CD14-positive monocyte (primary cell): ENCODE results near the gene DOCK4. TPM values are rescaled to one million over a fixed set of nuclear protein-coding genes. Genes with fewer than 3 reads are reported as not detected.

ENCODE experiments used
- DNase-seq, 3 donors: peaks; one replicate each; pipeline ENCODE4 v3.0.0-alpha.2; 2011 to 2022
- H2AFZ ChIP-seq: 2 replicates; pipeline ENCODE4 v1.6.0; 2012; ENCODE audit warnings: mild to moderate bottlenecking, low read depth, low read length, inconsistent platforms; ENCODE audit not compliant: insufficient read depth, poor library complexity, severe bottlenecking
- H3K27ac ChIP-seq, 2 donors: 1 replicate in 1 of 2; 2 replicates in 1 of 2; pipeline ENCODE4 v1.5.1; 2012 to 2013; ENCODE audit warnings: low read length in 2 of 2, control low read depth in 1 of 2, inconsistent platforms in 1 of 2, low read depth in 1 of 2, mild to moderate bottlenecking in 1 of 2
- H3K27me3 ChIP-seq, 2 donors: one replicate each; pipeline versions ENCODE4 v1.6.0 to v1.6.1; 2011 to 2013; ENCODE audit warnings: low read length in 2 of 2; ENCODE audit not compliant: control insufficient read depth in 2 of 2, insufficient read depth in 2 of 2
- H3K36me3 ChIP-seq, 2 donors: replicated peaks in 1 of 2; 1 replicate in 1 of 2; 2 replicates in 1 of 2; pipeline versions ENCODE4 v1.5.1 to v1.6.1; 2012 to 2013; ENCODE audit warnings: low read length in 2 of 2, control low read depth in 1 of 2, inconsistent platforms in 1 of 2, mild to moderate bottlenecking in 1 of 2; ENCODE audit not compliant: insufficient read depth in 2 of 2, control insufficient read depth in 1 of 2
- H3K4me1 ChIP-seq, 2 donors: 1 replicate in 1 of 2; 2 replicates in 1 of 2; pipeline versions ENCODE4 v1.5.1 to v1.6.1; 2012 to 2013; ENCODE audit warnings: low read length in 2 of 2, control low read depth in 1 of 2, inconsistent platforms in 1 of 2, mild to moderate bottlenecking in 1 of 2, moderate library complexity in 1 of 2; ENCODE audit not compliant: insufficient read depth in 2 of 2, control insufficient read depth in 1 of 2
- H3K4me2 ChIP-seq: replicated peaks from 2 replicates; pipeline ENCODE3; 2012; ENCODE audit warnings: low read length, moderate library complexity, mild to moderate bottlenecking; ENCODE audit not compliant: poor library complexity, severe bottlenecking; ENCODE audit errors: extremely low read depth
- H3K4me3 ChIP-seq, 3 experiments: fragments of 200-600 bp in 1 of 3; sonication (generic) in 1 of 3; replicated peaks in 1 of 3; 1 replicate in 2 of 3; 2 replicates in 1 of 3; pipeline ENCODE4 v1.5.1; 2011 to 2013; ENCODE audit warnings: low read length in 3 of 3, mild to moderate bottlenecking in 3 of 3, control low read depth in 2 of 3, low read depth in 2 of 3, inconsistent platforms in 1 of 3, moderate library complexity in 1 of 3
- H3K79me2 ChIP-seq: 2 replicates; pipeline ENCODE4 v1.6.0; 2012; ENCODE audit warnings: mild to moderate bottlenecking, control low read depth, inconsistent platforms, low read length, moderate library complexity; ENCODE audit not compliant: insufficient read depth
- H3K9ac ChIP-seq: 2 replicates; pipeline ENCODE4 v1.6.0; 2017; ENCODE audit warnings: low read length, mild to moderate bottlenecking; ENCODE audit not compliant: insufficient read depth, poor library complexity, severe bottlenecking
- H3K9me3 ChIP-seq, 2 donors: replicated peaks in 1 of 2; 1 replicate in 1 of 2; 2 replicates in 1 of 2; pipeline versions ENCODE4 v1.5.1 to v1.6.1; 2012 to 2013; ENCODE audit warnings: low read length in 2 of 2, control low read depth in 1 of 2; ENCODE audit not compliant: control insufficient read depth in 1 of 2, insufficient read depth in 1 of 2
- H4K20me1 ChIP-seq: 2 replicates; pipeline ENCODE4 v1.6.0; 2012; ENCODE audit warnings: mild to moderate bottlenecking, low read length, control low read depth, moderate library complexity; ENCODE audit not compliant: insufficient read depth
- H3K27ac Mint-ChIP-seq, 7 donors: one replicate each; pipeline ENCODE4 v1.8.0; 2020; ENCODE audit warnings: mild to moderate bottlenecking in 7 of 7, mixed read lengths in 7 of 7, moderate library complexity in 6 of 7, inconsistent platforms in 2 of 7
- H3K27me3 Mint-ChIP-seq, 3 donors: one replicate each; pipeline ENCODE4 v1.8.0; 2021 to 2022; ENCODE audit warnings: low read depth in 3 of 3, mild to moderate bottlenecking in 3 of 3, mixed read lengths in 3 of 3, moderate library complexity in 3 of 3, inconsistent platforms in 1 of 3
- H3K36me3 Mint-ChIP-seq, 2 donors: one replicate each; pipeline ENCODE4 v1.8.0; 2020; ENCODE audit warnings: mixed read lengths in 2 of 2, inconsistent platforms in 1 of 2, mild to moderate bottlenecking in 1 of 2
- H3K4me1 Mint-ChIP-seq: one replicate; pipeline ENCODE4 v1.8.0; 2020; ENCODE audit warnings: mild to moderate bottlenecking, mixed read lengths
- H3K4me3 Mint-ChIP-seq, 2 donors: one replicate each; pipeline ENCODE4 v1.8.0; 2020; ENCODE audit warnings: mild to moderate bottlenecking in 2 of 2, mixed read lengths in 2 of 2, moderate library complexity in 1 of 2
- H3K9me3 Mint-ChIP-seq, 7 donors: one replicate each; pipeline ENCODE4 v1.8.0; 2020 to 2022; ENCODE audit warnings: mixed read lengths in 7 of 7, mild to moderate bottlenecking in 6 of 7, moderate library complexity in 6 of 7, inconsistent platforms in 2 of 7
- WGBS: methylation state at CpG from one replicate; pipeline ENCODE4 v1.1.5; 2013; ENCODE audit warnings: missing lambda C conversion rate; ENCODE audit not compliant: insufficient coverage; 5-methylcytosine and 5-hydroxymethylcytosine counted together
- intact Hi-C, 2 donors: fragments of 100-400 bp; cut with micrococcal nuclease; formaldehyde crosslinking; loops; one replicate each; pipeline versions ENCODE4 v1.15.0 to v1.15.1; 2023
- polyA plus RNA-seq, 3 donors: library from polyadenylated mRNA; depleted of rRNA in 1 of 3; unstranded in 2 of 3; stranded (reverse) in 1 of 3; fragments of 300-500 nt in 2 of 3; fragments of >200 nt in 1 of 3; fragmentation: Illumina TruSeq in 2 of 3; gene quantifications; 1 replicate in 2 of 3; 2 replicates in 1 of 3; pipeline ENCODE4 v1.2.3, GENCODE V29; 2012 to 2021
- TF ChIP-seq, protein P1 (sequence below): fragments of 200-600 bp; IDR thresholded peaks from one replicate; pipeline ENCODE4 v1.8.0; 2022; ENCODE audit warnings: antibody characterized with exemption, mild to moderate bottlenecking

DOCK4 gene
- polyA plus RNA-seq, 3 donors, result 1.3 to 5.0 (median 2.7) TPM

DNA sequence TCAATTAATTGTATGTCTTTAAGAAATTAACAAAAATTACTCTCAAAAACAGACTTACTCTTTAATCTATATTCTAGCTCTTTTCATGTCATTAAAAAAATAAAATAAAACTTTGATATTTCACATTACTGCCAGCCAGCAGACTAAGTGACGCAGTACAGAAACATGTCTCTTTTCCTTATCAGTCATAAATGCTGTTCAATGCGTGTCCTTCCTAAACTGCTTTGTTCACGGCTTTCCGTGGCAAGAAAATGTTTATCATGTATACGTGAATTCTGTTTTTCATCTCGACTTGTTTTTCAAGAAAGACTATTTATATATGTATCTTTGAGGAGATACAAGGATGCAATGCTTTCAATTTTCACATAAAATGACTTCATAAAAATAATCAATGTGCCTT lies 182.4 kb downstream of the DOCK4 start:
- H3K9me3 ChIP-seq, result no peaks in the 10 kb centered on the region
- no peaks in the 10 kb centered on the region for H3K36me3 Mint-ChIP-seq
- no peaks in the 10 kb centered on the region for H3K4me1 ChIP-seq
- no peak overlapping the region for H2AFZ ChIP-seq
- no peak overlapping the region for H3K4me3 Mint-ChIP-seq
- H3K4me2 ChIP-seq, result no peak overlapping the region
- H3K27ac ChIP-seq, result no peak overlapping the region
- TF ChIP-seq, protein P1, sequence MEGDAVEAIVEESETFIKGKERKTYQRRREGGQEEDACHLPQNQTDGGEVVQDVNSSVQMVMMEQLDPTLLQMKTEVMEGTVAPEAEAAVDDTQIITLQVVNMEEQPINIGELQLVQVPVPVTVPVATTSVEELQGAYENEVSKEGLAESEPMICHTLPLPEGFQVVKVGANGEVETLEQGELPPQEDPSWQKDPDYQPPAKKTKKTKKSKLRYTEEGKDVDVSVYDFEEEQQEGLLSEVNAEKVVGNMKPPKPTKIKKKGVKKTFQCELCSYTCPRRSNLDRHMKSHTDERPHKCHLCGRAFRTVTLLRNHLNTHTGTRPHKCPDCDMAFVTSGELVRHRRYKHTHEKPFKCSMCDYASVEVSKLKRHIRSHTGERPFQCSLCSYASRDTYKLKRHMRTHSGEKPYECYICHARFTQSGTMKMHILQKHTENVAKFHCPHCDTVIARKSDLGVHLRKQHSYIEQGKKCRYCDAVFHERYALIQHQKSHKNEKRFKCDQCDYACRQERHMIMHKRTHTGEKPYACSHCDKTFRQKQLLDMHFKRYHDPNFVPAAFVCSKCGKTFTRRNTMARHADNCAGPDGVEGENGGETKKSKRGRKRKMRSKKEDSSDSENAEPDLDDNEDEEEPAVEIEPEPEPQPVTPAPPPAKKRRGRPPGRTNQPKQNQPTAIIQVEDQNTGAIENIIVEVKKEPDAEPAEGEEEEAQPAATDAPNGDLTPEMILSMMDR, result no peak
- H3K4me3 ChIP-seq, result no peak overlapping the region
- no peaks in the 10 kb centered on the region for H3K27me3 ChIP-seq
- no peak overlapping the region for H3K27ac Mint-ChIP-seq
- intact Hi-C loops, result no loop called here
- H3K9ac ChIP-seq, result no peak overlapping the region
- peaks cover 0 to 2% (median 0%) of the 10 kb centered on the region in 3 donors for H3K27me3 Mint-ChIP-seq
- DNase-seq, result no peak
- H3K9me3 Mint-ChIP-seq, result peaks cover 0 to 5% (median 2%) of the 10 kb centered on the region in 7 donors
- no peaks in the 10 kb centered on the region for H3K36me3 ChIP-seq
- H3K4me1 Mint-ChIP-seq, result no peaks in the 10 kb centered on the region
- WGBS, result 100% methylated on average over 2 of the region's 6 CpGs
- no peaks in the 10 kb centered on the region for H4K20me1 ChIP-seq
- no peaks in the 10 kb centered on the region for H3K79me2 ChIP-seq

DNA sequence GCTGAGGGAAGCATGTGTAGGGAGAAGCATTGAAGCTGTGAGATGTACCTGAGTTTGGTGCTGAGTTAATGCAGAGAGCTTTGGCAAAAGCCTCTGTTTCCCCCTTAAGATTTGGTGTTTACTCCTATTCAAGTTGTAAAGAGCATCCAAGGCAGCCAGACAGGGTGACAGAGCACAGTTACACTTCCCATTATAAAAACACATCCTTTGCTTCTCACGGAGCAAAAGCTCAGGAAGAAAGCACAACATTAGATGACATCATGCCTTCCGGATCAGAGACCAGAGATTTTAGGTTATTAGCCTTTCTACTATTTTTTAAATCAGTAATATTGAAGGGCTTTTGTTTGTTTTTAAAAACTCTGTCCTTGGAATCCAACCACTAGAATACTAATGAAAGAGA lies 182.9 kb downstream of the DOCK4 start:
- H3K36me3 Mint-ChIP-seq, result no peaks in the 10 kb centered on the region
- Histone ChIP-seq H3K36me3 (no peaks in the 10 kb centered on the region), H3K9ac (no peak overlapping the region), H3K4me3 (no peak overlapping the region), H4K20me1 (no peaks in the 10 kb centered on the region), H3K4me2 (no peak overlapping the region), H3K27me3 (no peaks in the 10 kb centered on the region), H2AFZ (no peak overlapping the region), H3K79me2 (no peaks in the 10 kb centered on the region), H3K27ac (no peak overlapping the region), H3K4me1 (no peaks in the 10 kb centered on the region), H3K9me3 (no peaks in the 10 kb centered on the region)
- no CpG with 5 or more reads among the region's 2 CpGs for WGBS
- DNase-seq, result no peak
- intact Hi-C loops, result no loop called here
- peaks cover 0 to 5% (median 2%) of the 10 kb centered on the region in 7 donors for H3K9me3 Mint-ChIP-seq
- no peak overlapping the region for H3K27ac Mint-ChIP-seq
- H3K4me1 Mint-ChIP-seq, result no peaks in the 10 kb centered on the region
- TF ChIP-seq, protein P1, result no peak
- H3K4me3 Mint-ChIP-seq, result no peak overlapping the region
- H3K27me3 Mint-ChIP-seq, result peaks cover 0 to 2% (median 0%) of the 10 kb centered on the region in 3 donors
